ENCODE data around the gene CLDN9. TPM values are rescaled to one million over a fixed set of nuclear protein-coding genes. Genes with fewer than 3 reads are reported as not detected.

The CLDN9 gene
- total and polyA plus RNA-seq, 9 of the 15 experiments (the other 6 are each of a cell fraction or from before 2014, with no cell fraction given), result 0.12 to 0.44 (median 0.22) TPM; not detected in 4

- TF ChIP-seq ZBTB26 (CRISPR knock-in tag; IDR thresholded peaks at IDR 0.05), result no peak
- TF ChIP-seq MGA (IDR thresholded peaks at IDR 0.05), result peak; percentile 31
- TF ChIP-seq ZBTB40 (IDR thresholded peaks at IDR 0.05), result 0 out of 2 replicates have a peak, but pooled peaks have one; percentile 19
- TF ChIP-seq ZBTB40 (CRISPR knock-in tag; IDR thresholded peaks at IDR 0.05), result no peak
Observed at GRCh38 chr16:2981177-2981898, 31.4 kb upstream of the CLDN9 start (continued).
